IPS DF 6.9 (cell line): ENCODE data around the gene HTR3B.

ENCODE experiments used
- DNase-seq: peaks from one replicate; pipeline ENCODE4 v3.0.0-alpha.2; 2013; ENCODE audit warnings: low read depth, low spot score
- H3K27ac ChIP-seq: one replicate; pipeline ENCODE4 v1.5.1; 2013; ENCODE audit warnings: low read length, control low read depth
- H3K27me3 ChIP-seq: 2 replicates; pipeline ENCODE4 v1.6.1; 2013; ENCODE audit warnings: mild to moderate bottlenecking, low read length; ENCODE audit not compliant: control insufficient read depth, insufficient read depth
- H3K36me3 ChIP-seq: 2 replicates; pipeline ENCODE4 v1.6.1; 2013; ENCODE audit warnings: low read length; ENCODE audit not compliant: control insufficient read depth, insufficient read depth
- H3K4me1 ChIP-seq: 2 replicates; pipeline ENCODE4 v1.6.1; 2013; ENCODE audit warnings: low read length; ENCODE audit not compliant: control insufficient read depth, insufficient read depth
- H3K4me3 ChIP-seq: 2 replicates; pipeline ENCODE4 v1.5.1; 2013; ENCODE audit warnings: mild to moderate bottlenecking, low read length
- H3K9me3 ChIP-seq: 2 replicates; pipeline ENCODE4 v1.6.1; 2013; ENCODE audit warnings: low read length, inconsistent platforms; ENCODE audit not compliant: control insufficient read depth, insufficient read depth
- WGBS: extraction: QIAGEN DNeasy Blood & Tissue Kit; methylation state at CpG from one replicate; pipeline ENCODE4 v1.1.7; 2013; ENCODE audit warnings: mixed read lengths, missing lambda C conversion rate; ENCODE audit not compliant: insufficient read length, insufficient coverage; 5-methylcytosine and 5-hydroxymethylcytosine counted together

HTR3B gene

GRCh38 chr11:113989381-113989780 is 84.8 kb downstream of the HTR3B start:
- no CpG with 5 or more reads among the region's 15 CpGs for WGBS
- Histone ChIP-seq H3K9me3 (no peaks in the 10 kb centered on the region), H3K4me1 (peaks cover 3% of the 10 kb centered on the region; the same call in 1 of the 2 replicates), H3K27ac (no peak overlapping the region), H3K4me3 (no peak overlapping the region), H3K27me3 (no peaks in the 10 kb centered on the region), H3K36me3 (peaks cover 2% of the 10 kb centered on the region; the same call in 1 of the 2 replicates)
- DNase-seq, result no peak

GRCh38 chr11:113989916-113990315 is 85.3 kb downstream of the HTR3B start:
- Histone ChIP-seq H3K4me3 (no peak overlapping the region), H3K4me1 (peaks cover 3% of the 10 kb centered on the region; the same call in 1 of the 2 replicates), H3K36me3 (peaks cover 2% of the 10 kb centered on the region; the same call in 1 of the 2 replicates), H3K27ac (no peak overlapping the region), H3K9me3 (no peaks in the 10 kb centered on the region), H3K27me3 (no peaks in the 10 kb centered on the region)
- WGBS, result no CpG with 5 or more reads among the region's 2 CpGs
- no peak for DNase-seq

- Histone ChIP-seq H3K9me3 (no peaks in the 10 kb centered on the region), H3K36me3 (peaks cover 2% of the 10 kb centered on the region; the same call in 1 of the 2 replicates), H3K27ac (no peak overlapping the region), H3K4me1 (peaks cover 3% of the 10 kb centered on the region; the same call in 1 of the 2 replicates), H3K4me3 (no peak overlapping the region), H3K27me3 (no peaks in the 10 kb centered on the region)
- no CpG with 5 or more reads among the region's 4 CpGs for WGBS
- peak; percentile 43 for DNase-seq
Observed at GRCh38 chr11:113991170-113991569, 86.6 kb downstream of the HTR3B start.

GRCh38 chr11:113991718-113992458 is 87.3 kb downstream of the HTR3B start:
- peaks cover 3% of the 10 kb centered on the region; the same call in 1 of the 2 replicates for H3K4me1 ChIP-seq
- no peak for DNase-seq
- H3K4me3 ChIP-seq, result no peak overlapping the region
- H3K27ac ChIP-seq, result no peak overlapping the region
- no peaks in the 10 kb centered on the region for H3K9me3 ChIP-seq
- no CpG with 5 or more reads among the region's 7 CpGs for WGBS
- no peaks in the 10 kb centered on the region for H3K27me3 ChIP-seq
- no peaks in the 10 kb centered on the region for H3K36me3 ChIP-seq

- Histone ChIP-seq H3K4me1 (peaks cover 3% of the 10 kb centered on the region; the same call in 1 of the 2 replicates), H3K27ac (no peak overlapping the region), H3K36me3 (no peaks in the 10 kb centered on the region), H3K9me3 (no peaks in the 10 kb centered on the region), H3K4me3 (no peak overlapping the region), H3K27me3 (no peaks in the 10 kb centered on the region)
- DNase-seq, result no peak
- WGBS, result no CpG with 5 or more reads among the region's 7 CpGs
Observed at GRCh38 chr11:113992459-113993110, 88.0 kb downstream of the HTR3B start.

- Histone ChIP-seq H3K9me3 (no peaks in the 10 kb centered on the region), H3K4me3 (no peak overlapping the region), H3K27ac (no peak overlapping the region), H3K4me1 (peaks cover 3% of the 10 kb centered on the region), H3K27me3 (no peaks in the 10 kb centered on the region), H3K36me3 (no peaks in the 10 kb centered on the region)
- no peak for DNase-seq
- no CpG with 5 or more reads among the region's 6 CpGs for WGBS
Observed at GRCh38 chr11:113994077-113994954, 89.7 kb downstream of the HTR3B start.
